COLO668 (cell line): ENCODE results near the gene REXO1.

Experiments
- DNase-seq: peaks from one replicate; lab custom pipeline; 2025; ENCODE audit not compliant: unreplicated experiment; lab: John Stamatoyannopoulos, UW

The REXO1 gene

DNA sequence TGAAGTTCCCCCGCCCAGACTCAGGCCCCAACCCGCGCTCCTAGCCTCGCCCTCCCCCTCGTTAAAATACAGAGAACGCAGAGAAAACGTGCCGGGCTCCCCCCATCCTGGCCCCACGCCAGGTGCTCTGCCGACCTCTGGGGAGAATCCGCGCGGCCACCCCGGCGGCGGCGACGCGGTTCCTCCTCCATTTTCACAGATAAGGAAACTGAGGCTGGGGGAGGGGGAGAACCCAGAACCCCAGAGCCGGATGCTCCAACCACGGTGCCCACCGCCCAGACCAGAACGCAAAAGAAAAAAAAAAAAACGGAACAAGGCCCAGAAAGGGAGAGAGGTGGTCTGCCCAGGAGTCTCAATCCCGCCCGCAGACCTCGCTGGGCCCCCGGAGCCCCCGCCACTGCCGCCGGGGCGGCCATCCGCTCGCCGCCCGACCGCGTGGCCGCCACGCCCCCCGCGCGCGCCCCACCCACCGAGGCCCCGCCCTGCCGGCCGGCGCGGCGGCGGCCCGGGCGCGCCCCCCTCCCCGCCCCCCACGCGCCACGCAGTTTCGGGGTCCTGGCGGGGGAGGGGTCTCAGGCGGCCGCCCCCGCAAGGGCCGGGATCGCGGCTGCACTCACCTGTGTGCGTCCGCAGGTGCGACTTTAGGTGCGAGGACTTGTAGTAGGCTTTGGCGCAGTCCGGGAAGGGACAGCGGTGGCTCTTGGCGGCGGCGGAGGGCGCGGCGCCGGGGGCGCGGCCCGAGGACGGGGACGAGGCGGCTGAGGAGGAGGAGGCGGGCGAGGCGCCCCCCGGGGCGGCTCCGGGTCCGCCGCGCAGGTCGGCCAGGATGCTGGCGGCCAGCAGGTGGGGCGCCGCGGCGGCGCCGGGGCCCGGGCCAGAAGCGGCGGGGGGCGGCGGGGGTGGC is 14.4 kb upstream of the REXO1 start:
- peak; percentile 62 for DNase-seq

DNA sequence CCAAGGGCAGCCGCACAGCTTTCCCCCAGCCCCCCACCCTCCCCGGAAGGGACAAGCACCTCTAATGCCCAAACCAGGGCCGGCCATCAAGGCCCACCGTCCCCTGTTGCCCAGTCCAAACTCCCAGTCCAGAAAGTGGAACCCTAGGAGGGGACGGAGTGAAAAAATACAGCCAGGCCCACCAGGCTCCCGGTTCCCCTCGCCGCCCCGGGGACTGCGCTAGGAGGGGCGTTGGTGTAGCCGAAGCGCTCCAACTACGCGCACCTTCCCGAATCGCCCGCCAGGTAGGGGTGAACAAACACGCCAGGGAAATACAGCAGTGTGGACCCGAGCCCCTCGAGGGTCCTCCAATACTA is 13.8 kb upstream of the REXO1 start:
- peak; percentile 56 for DNase-seq

DNA sequence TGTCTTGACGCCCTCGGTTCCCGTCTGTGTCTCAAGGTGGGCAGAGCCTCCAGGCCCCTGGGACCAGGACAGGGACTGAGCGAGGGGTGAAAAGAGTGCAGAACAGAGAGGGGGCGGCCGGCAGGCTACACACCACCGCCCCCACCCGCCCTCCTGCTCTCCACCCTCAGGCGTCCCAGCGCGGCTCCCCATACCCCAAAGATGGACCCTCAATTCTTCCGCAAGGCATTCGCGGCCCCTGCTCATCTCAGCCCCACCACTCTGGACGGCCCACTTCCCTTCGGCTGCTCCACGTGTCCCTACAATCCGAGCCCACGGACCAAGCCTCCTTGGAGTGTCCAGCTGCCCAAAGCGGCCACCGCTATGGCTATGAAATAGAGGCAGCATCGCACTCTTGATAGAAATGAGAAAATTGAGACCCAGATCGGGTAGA is 13.3 kb upstream of the REXO1 start:
- DNase-seq: peak; percentile 16

DNA sequence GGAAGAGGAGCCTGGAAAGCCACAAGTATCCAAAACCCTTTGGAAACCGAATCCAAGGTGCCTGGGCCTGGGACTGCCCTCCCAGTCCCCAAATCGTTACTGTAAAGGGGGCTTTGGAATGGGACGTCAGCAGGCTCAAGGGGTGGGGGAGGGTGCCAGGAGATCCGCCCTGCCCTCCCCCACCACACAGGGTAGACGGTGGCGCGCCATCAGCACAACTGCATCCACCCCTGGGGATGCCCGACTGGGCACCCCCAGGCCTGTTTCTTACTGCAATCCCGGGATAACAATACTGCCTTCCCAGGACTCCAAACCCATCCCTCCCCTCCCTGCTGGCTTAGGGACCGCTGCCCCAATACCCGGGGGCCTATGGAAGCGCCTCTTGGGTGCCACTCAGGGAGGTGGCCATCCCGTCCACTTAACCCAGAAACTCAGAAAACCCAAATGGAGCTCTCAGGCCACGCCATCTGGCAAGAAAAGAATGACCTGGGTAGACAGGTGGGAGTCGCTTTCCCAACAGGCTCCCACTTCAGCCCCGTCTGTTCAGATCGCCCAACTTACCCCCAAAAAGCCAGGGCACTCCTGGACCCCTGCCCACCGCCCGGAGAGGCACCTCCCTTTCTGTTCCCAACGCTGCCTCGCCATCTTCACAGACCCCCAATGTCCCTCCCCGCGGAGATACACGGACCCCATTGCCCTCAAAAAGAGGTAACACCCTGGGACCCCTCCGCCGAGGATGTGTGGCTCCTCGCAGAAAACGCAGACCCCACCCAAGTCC is 12.7 kb upstream of the REXO1 start:
- peak; percentile 27 for DNase-seq

DNA sequence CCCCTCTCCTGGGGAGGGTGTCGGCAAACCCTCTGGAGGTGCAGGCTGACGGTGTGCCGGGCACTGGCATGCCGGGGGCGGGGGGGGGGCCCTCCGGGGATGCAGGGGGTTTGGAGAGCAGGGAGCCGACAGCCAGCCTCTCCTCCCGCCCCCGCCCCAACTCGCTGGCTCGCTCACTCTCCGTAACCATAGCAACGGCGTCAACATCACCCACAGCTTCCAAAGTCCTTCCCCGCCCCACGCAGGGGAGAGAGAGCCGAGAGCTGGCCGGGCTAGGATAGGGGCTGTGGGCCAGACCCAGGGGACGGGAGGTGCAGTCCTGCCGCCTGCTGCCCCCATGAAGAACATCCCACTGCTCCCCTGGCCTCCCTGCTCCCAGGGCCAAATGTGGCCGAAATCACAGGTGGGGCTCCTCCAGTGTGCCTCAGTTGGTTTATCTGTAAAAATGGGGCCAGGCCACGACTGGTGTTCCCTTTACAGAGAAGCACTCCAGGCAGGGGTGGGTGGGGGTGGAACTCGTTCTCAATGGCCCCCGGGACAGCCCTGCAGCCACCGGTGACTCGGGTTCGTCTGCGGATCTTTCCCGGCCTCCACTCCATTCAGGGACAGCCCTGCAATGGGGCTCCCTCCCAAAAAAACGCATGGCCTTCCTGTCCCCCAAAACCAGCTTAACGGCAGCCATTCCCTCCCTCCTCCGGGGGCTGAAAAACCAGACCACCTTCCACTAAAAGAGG is 11.9 kb upstream of the REXO1 start:
- peak; percentile 74 for DNase-seq

DNA sequence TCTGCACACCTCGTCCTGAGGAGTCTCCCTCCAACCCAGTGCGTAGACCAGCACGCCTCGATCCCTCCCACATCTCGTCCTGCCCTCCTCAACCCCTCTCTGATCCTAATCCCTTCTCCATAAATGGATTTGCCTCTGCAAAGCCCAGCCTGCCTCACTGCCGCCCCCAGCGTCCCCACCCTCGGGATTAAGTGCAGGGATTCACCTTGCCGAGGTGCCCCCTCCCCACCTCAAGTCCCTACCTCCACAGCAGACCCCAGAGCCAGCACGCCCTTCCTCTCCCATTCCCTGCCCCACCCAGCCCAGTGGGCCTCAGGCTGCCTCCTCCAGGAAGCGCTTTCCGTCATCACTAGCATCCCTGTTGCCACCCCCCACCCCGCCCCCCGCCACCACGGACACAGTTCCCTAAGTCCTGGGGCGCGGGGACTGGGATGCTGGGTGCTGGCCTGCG is 11.1 kb upstream of the REXO1 start:
- DNase-seq: no peak

DNA sequence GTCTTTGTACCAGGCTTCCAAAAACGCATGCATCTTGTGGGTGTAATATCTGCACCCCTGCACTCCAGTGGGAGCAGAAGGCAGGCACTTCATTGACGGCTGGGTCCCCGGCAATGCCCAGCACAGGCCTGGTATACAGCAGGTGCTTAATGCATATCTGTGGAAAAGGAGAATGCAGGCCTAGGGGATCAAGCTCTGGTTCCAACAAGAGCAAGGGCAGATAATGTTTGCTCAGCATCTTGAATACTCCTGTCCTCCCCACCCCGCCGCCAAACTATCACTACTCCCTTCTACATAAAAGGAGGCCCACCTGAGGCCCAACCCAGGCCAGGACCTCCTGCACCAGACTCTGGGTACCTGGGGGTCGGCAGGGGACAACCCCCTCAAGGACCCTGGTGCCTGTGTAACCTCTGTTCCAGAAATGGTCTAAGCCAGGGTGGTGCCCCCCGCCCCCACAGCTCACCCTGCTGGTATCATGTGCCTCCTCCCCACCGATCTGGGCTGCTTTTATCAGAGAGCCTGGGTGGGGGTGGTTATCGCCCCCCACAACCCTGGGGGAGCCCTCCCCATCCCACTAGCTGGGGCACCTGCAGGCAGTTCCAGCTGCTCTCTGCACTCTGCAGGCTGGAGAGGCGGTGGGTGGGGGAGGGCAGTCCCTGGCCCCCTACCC is 10.3 kb upstream of the REXO1 start:
- no peak for DNase-seq

DNA sequence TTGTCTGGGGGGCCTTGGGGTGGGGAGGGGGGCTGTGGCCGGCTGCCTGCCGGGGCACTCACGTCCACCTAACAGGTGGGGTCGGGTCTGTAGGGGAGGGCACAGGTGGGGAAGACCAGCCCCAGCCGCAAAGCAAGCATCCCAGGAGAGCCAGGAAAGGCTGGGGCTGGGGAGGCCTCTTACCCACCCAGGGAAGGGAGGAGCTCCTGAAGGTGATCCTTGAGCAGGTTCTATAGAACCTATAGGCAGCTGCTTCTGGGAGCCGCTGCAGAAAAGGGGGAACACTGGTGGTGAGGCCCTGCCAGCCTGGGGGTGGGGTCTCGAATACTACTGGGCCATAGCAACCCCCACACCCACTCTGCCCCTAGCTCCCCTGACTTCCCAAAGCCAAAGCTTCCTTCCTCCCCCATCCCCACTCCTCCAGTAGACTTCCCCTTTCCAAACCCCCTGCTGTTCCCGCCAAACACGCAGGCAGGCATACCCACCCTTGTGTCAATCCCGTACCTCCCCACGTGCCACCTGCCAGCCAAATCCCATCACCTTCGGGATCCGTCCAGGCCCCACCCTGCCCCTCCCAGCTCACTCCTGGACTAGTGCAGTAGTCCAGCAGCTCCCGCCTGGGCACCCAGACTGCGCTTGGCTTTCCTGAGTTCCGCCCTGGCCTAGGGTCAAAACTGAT is 9.5 kb upstream of the REXO1 start:
- peak; percentile 67 for DNase-seq

DNA sequence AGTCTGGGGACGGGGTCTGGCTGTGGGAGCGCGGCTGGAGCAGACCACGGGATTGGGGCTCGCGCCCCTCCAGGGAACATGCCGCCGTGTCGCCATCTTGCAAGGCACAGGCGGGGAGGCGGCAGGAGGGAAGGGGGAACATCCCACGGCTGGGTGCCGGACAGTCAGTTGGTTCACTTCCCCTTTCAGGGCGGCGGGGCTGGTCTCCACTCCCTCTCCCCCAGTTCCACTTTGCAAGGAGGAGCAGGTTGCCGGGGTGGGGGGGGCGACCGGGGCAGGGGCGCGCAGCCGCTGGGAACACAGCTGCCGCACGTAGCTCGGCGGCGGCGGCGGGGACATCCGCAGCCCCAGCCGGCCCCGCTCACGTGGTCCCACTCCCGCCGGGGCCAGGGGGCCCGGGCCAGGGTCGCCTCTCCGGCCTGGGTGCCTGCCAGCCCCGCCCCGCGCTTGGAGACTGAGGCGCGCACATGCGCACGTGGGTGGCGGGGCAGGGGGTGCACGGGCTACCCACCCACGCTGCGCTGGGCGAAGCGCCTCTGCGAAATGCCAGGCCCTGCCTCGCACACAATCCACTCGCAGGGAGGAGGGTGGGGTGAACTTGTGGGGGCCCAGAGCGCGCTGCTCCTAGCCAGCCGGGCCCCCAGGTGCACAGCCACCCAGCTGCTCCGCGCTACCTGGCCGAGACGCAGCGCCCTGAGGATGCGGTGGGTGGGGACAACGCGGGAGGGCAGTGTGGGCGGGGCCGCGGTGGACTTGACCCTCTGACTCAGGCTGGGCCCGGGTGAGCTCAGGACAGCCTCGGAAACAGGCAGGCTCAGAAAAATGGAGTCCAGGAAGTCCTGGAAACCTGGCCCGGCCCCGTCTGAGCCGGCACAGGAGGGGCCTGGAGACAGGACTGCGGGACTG is 8.7 kb upstream of the REXO1 start:
- peak; percentile 90 for DNase-seq

DNA sequence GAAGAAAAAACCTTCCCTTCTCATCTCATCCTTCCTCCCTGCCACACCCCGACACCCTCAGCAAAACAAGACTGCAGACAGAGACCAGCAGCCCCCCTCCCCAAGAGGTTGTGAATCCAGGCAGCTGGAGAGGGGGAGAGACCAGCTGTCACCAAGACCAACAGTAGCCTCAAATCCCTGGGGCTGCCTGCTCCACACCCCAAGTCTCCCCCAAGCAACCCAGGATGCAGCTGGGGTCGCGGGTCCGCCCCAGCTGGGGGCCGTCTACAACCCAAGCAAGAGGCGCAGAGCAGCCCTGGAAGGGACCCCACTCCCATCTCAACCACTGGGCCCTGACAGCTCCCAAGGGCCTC is 8.0 kb upstream of the REXO1 start:
- no peak for DNase-seq

DNA sequence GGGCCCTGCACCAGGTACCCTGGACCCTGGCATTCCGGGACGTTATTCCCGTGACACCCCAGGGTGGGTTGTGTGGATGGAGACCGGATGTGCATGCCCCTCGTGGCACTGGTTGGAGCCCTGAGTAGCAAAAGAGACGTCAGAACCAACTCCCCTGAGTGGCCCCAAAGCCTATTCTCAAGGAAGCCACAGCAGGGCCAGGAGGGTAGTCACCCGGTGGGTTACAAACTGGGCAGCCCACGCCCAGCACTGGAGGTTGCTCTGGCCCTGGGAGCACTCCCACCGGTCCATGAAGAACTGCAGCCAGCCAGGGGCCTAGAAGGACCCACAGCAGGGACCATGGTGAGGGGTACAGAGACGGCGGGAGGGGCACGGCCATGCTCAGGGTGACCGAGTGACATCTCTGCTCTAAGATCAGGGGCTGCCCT is 7.6 kb upstream of the REXO1 start:
- DNase-seq: peak; percentile 47

DNA sequence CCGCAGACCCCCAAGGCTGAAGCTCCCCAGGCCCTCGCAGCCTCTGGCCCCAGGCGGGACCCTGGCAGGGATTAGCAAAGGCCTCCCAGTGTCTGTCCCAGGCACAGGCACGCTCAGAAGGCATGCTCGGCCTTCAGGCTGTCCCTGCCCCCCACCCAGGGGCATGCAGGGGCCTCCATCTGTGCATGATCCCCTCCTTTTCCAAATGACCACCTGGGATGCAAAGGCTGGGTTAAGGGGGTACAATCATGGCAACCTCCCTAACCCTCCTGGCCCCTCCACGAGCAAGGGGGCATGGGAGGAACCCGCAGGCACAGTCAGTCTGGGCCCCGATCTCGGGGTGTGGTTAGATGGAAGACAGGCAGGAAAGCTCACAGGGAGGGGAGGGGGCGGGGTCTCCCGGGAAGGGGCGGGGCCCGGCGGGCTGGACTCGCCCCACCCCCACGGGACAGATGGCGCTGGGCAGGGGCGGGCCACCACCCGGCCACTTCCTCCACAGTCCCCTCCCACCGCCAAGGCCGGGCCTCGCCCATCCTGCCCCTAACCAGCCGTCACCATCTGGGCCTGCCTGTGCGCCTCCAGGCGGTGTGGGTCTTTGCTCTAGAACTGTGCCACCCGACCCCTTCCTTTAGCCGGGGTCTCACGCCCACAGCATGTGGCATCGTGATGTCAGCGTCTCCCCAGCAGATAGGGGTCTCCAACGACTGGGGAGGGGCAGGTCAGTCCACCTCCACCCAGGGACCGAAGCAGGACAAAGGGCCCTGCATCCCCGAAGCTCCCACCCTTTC is 7.0 kb upstream of the REXO1 start:
- DNase-seq: peak; percentile 94

DNA sequence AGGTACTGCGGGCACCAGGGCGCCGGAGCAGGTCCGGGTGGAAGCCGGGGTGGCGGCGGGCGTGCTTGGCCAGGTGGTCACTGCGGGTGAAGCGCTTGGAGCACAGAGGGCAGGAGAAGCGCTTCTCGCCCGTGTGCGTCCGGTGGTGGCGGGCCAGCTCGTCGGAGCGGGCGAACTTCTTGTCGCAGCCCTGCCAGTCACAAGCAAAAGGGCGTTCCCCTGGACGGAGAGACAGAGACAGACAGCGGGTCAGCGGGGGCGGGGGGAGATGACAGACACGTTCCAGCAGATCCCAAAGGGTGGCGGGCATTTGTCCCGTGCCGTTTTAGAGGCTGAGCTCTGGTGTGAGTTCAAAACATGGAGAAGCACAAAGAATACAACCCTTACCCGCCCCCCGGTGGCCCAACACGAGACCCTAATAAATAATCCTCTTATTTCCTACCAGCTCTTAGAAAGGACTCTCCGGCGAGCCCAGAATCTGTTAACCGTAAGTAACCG is 6.3 kb upstream of the REXO1 start:
- DNase-seq: no peak

DNA sequence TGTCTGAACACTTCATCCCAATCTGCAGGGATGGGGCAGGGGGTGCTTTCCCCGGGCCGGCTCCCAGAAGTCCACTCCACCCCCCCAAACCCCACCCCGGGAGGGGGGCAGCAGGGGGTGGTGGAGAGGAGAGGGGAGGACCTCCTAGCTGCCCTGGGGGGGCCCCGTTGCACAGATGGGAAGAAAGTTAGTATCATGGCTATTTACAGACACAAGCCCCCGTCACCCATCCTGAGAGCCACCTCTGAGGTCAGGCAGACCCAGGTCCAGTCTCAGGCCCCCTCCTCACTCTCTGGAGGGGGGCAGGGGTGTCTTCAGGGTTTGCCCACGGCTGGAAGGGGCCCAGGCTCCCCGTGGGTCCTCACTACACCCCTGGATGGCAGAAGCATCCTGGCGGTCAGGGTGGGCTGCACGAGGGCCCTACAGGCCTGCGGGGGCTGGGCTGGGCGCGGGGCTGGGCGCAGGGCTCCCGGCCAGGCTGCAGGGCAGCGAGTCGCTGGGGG is 5.8 kb upstream of the REXO1 start:
- no peak for DNase-seq

DNA sequence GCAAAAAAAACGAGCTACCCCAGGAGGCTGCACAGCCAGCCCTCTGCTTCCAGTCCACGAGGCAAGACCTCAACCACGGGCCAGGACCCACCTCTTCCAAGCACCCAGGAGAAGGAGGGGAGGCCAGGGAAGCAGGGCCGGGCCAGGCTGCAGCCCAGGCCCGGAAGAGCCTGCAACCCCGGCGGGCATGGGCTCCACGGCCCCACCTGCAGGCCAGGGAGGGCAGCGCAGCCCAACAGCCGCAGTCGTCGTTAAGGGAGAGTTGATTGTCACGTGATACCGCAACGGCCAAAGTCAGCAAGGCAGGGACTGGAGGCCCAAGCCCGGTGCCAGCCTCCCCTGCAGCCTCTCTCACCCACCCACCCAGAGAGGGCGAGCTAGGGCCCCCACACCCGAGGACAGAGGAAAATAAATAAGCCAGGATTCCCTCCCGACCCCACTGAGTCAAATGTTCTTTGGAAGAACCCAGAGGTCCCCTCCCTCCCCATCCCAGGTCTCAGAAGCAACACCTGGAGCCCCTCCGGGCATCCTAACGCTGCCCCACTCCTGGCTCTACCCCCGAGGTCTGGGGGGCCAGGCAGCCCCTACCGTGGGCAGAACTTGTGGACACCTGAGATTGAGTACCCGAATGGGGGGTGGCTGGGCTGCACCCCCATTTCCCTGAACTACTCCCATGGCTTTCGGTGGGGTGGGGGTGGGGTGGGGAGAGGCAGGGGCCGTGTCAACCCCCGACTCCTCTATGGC is 5.2 kb upstream of the REXO1 start:
- peak; percentile 78 for DNase-seq

DNA sequence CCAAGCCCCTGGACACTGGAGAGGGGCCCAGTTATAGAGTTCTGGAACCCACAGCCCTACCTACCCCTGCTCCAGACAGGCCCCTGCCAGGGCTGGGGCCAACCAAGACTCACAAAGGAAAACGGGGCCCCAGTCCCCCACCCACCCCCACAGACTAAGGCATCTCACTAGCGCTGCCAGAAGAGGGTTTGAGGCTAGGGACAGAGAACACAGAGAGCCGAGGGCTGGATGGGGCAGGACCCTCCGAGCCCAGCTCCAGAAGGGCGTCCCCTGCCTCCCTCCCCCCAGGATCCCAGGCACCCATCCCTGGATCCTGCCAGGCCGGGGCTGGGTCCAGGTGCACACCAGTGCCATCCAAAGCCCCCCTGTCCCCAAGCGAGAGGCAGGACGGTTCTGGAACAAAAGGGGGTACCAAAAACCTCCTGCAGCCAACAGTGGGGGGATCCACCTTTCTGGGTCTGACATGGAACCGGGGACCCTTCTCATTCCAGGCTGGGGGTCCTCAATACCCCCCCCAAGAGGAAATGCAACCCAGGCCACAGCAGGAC is 4.4 kb upstream of the REXO1 start:
- DNase-seq: no peak
